Measurements from ENCODE around the gene CEACAM8.

The CEACAM8 gene

DNA sequence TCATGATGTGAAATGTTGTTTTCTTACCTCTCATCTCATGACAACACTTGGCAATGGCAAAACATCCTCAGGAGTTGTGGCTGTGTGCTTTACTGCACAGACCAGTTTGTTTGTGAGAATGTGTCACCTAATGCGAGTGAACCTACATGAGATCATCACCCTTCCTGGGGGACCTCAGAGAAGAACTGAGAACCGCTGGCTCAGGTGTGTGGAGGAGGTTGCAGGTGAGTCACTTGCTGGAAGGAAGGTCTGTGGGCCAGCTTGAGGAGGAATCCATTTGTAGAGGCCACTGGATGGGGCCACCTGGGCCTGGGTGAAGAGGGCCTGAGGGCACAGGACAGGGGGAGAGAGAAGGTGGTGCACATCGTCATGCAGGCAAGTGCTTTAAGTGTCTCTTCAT is 63.4 kb downstream of the CEACAM8 start:
- no peak overlapping the region for H3K4me3 ChIP-seq (ENCODE audit: control insufficient read depth, low read depth, low read length)
- no peak for DNase-seq (ENCODE audit: low read depth)

More for the DNA sequence above, 63.4 kb downstream of the CEACAM8 start:
- TF ChIP-seq, protein P1, sequence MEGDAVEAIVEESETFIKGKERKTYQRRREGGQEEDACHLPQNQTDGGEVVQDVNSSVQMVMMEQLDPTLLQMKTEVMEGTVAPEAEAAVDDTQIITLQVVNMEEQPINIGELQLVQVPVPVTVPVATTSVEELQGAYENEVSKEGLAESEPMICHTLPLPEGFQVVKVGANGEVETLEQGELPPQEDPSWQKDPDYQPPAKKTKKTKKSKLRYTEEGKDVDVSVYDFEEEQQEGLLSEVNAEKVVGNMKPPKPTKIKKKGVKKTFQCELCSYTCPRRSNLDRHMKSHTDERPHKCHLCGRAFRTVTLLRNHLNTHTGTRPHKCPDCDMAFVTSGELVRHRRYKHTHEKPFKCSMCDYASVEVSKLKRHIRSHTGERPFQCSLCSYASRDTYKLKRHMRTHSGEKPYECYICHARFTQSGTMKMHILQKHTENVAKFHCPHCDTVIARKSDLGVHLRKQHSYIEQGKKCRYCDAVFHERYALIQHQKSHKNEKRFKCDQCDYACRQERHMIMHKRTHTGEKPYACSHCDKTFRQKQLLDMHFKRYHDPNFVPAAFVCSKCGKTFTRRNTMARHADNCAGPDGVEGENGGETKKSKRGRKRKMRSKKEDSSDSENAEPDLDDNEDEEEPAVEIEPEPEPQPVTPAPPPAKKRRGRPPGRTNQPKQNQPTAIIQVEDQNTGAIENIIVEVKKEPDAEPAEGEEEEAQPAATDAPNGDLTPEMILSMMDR (conservative IDR thresholded peaks at IDR 0.05; ENCODE audit: control insufficient read depth, insufficient read depth, low read depth, low read length), result no peak

All from fibroblast of mammary gland (primary cell).